Activated CD4-positive, CD25-positive, alpha-beta regulatory T cell (primary cell): ENCODE data around the gene METRNL.

Source experiments
- DNase-seq, 4 experiments: peaks; one replicate each; lab custom pipeline; 2025; lab: John Stamatoyannopoulos, UW

Gene METRNL

DNA sequence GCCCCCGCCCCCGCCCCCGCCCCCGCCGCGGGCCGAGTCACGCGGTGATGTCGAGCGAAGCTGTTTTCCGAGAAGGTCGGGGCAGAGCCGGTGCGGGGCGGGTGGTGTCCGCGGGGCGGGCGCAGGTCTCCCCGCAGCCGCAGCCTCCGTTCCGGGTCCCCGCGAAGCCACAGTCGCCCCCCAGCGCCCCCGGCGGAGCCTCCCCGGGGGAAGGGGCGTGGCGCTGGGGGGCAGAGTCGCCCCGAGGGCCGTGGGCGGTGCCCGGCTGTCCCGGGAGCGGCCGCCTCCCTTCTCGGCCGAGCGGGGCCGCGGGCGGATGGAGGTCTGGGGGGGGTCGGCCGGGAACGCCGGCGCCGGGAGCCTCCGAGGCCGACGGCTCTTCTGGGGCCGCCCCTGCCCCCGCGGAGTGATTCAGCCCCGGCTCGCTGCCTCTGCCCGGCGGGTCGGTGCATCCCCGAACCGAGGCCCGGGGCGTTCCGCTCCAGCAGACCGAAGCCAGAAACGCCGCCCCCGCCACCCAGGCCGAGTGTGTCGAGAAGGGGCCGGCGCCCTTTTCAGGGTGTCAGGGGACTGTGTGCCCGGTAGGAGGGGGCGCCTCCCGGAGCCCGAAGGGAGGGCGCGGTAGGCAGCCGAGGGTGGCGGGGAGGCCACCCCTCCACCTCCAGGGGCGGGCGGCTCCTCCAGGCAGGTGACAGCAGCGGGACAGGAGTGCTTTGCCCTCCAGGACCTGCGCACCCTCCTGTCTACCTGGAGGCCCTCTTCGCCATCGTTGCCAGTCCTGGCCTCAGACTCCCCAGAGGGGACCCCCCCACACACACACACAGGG, 1.7 kb downstream of the METRNL start:
- DNase-seq, result no peak

DNA sequence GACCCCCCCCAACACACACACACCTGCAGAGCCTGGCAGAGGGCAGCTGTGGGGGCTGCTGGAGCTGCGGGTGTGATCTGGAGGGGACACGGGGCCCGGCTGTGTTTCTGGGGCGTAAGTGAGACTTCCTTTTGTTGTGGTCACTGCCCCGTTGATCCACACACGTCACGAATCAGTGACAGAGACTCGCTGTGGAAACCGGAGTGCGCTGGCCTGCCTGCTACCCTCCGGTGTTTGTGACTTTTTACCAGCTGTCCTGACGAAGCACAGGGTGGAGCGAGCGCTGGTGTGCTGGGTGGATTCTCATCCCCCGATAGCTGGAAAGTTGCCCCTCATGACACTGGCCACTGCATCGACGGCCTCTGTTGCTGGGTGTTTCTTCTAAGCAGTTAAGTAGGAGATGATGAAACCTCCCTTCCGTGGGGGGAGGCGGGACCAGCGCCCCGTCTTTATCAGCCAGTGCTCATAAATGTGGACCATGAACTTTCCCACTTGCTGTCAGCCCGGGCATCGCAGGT, 2.3 kb downstream of the METRNL start:
- no peak for DNase-seq

DNA sequence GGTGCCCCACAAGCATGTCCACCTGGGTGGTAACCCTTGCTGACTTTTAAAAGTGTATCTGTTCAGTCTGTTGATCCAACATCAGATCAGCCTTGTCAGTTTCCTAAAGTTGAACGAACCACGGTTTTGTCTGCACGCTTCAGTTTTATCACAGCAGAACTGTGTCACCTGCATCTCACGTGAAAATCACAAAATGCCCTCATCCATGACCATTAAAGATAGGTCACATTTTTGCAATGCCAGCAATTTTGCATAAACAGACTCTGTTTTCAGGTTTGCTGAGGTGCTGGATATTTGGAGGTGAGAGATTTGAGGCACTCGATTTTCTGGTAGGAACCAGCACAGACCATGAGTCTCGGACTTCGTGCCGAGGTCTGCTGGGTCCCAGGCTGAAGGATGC, 3.0 kb downstream of the METRNL start:
- DNase-seq, result no peak

DNA sequence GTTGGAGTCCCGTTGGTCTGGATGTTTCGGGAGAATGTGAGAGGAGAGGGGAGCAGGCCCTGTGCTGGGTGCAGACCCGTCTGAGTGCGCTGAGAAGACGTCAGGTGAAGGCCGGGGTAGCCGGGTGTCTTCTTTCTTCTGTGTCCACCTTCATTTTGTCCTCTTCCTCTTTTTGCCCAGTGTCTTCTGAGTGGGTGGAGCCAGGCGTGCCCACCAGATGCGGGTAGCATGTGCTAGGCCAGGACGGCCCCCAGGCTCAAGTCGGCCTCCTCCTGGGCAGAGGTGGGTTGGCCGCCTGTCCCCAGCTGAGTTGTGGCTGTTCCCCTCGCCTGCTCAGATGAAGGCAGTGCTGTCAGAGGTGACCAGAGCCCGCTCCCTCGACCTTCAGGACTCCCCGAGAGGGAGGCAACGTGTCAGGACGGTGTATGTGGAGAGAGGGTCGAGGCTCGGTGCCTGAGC, 3.5 kb downstream of the METRNL start:
- no peak for DNase-seq

DNA sequence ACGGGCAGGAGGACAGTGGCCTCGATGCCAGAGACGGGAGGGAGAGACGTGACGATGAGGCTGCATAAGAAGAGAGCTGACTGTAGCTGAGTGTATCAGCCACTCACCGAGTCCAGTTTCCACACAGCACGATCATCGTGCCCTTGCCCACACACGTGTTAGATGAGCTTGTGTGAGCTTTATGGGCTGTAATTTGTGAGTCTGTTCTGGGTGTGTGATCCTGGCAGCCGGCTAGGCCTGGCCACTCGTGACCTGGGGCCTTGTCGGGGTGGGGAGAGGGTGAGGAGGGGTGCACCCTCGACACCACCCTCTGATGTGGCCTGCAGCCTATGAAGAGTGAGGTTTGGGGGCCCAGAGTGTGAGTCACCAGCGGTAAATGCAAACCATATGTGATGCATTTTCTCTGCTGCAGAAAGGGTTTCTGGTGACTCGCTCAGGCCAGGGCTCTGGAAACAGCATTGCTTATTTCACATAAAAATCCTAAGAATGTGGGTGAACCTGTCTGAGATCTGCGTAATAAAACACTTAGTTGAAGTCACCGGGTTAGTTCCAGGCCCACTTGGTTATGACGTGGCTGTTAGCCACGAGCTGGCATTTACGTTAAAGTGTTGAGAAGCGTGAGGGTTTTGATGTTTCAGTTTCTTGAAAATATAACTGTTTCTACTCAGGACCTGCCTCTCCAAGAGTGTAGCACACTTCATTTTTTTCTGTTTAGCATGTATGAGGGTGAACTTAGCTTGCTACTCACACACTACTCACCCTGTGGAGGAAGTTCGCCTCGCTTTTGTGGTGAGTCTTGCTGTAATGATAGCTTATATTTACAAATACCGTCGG, 4.2 kb downstream of the METRNL start:
- no peak for DNase-seq

DNA sequence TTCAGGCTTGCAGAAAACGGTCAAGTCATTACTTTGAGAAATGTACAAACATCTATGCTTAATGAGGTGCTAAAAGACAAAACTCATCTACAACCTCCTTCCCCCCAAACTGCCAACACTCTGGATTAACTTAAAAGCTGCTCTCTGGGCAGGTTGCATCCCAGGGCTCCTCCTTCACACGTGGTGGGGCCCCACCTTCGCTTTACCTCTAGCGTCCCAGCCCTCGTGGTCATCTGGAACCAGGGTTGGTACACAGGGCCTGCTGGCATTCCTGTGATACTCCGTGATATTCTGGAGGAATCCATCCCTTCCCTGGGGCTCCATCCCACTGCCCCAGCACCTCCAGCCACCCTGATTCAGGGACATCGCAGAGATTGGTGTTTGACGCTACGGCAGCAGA, 4.8 kb downstream of the METRNL start:
- no peak for DNase-seq

DNA sequence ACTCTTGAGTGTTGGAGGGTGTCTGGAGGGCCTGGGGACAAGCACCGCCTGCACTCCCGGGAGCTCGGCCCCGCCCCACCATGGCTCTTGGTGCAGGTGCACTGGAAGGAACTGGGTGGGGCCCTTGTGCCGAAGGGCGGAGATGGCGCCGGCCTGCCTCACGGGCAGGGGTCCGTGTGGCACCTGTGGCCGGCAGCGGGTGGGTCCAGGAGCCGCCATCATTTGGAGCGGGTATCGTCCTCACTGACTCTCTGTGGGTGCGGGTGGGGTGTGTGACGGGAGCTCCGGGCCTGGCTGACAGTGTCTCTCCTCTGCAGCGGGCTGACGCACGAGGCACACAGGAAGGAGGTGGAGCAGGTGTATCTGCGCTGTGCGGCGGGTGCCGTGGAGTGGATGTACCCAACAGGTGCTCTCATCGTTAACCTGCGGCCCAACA, 5.2 kb downstream of the METRNL start:
- no peak for DNase-seq

DNA sequence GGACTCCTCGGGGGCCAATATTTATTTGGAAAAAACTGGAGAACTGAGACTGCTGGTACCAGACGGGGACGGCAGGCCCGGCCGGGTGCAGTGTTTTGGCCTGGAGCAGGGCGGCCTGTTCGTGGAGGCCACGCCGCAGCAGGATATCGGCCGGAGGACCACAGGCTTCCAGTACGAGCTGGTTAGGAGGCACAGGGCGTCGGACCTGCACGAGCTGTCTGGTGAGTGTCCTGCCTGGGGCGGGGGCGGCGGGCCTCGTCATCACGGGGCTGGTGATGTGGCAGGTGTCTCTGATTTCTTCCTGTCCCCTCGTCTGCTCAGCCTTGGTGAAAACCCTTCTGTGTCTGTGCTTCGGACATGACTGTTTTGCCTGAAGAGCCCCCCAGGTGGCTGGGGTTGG, 5.7 kb downstream of the METRNL start:
- no peak for DNase-seq

DNA sequence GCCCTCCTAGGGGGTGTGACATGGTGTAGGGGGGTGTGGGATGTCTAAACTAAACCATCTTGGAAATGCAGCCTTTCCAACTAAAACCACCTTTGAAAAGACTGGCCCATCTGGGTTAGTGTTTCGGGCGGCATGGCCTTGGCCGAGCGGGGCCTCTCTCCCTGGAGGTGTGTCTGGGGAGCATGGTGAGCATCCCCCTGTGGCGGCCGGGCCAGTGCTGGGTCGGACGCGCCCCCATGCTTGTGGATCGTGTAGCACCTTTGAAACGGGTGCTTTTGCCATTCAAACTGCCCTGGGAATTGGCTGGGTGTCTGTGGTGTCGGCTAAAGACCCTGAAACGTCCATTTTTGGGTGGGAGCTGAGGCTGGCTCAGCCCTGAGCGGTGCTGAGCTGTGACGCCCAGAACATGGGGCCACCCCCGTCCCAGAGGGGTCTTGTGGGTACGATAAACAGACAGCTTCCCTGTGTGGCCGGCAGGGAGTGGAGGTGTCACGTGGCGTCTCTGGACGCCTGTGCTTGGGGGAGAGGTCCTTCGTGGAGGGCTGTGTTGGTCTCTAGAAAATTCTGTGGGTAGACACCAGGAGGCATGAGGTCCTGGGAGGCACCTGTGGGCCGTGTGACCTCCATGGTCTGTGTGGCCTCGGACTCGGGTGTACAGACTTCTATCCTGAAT, 6.3 kb downstream of the METRNL start:
- no peak for DNase-seq

DNA sequence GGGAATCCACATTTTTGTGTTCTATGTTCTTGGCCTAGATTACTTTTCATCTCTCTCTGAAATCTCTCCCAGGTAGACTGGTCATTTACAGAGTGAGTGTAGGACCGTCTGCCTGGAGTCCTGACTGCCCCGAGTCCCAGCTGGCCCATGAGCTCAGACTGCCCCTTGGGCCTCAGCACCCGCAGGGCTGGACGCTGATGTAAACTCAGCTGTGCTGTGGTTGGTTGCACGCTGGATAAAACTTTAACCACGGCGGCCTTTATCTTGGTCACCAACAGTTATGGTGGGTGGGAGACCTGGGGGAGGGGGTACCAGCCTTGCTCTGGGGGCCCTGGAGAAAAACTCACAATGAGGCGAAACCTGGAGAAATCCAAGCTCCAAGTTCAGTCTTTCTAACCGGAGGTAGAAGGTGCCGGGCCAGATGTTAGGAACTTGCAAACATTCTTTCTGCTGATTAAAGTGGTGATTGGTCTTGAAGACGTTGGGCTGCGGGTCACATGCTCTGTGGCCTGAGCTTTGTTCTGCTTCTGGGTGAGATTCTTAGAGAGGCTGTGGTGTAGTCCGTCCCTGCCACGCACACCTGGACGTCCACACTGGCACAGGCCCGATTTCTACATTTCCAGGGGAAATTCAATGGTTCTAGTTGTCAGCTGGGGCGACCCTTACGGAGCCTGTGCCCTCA, 6.9 kb downstream of the METRNL start:
- DNase-seq, result no peak

DNA sequence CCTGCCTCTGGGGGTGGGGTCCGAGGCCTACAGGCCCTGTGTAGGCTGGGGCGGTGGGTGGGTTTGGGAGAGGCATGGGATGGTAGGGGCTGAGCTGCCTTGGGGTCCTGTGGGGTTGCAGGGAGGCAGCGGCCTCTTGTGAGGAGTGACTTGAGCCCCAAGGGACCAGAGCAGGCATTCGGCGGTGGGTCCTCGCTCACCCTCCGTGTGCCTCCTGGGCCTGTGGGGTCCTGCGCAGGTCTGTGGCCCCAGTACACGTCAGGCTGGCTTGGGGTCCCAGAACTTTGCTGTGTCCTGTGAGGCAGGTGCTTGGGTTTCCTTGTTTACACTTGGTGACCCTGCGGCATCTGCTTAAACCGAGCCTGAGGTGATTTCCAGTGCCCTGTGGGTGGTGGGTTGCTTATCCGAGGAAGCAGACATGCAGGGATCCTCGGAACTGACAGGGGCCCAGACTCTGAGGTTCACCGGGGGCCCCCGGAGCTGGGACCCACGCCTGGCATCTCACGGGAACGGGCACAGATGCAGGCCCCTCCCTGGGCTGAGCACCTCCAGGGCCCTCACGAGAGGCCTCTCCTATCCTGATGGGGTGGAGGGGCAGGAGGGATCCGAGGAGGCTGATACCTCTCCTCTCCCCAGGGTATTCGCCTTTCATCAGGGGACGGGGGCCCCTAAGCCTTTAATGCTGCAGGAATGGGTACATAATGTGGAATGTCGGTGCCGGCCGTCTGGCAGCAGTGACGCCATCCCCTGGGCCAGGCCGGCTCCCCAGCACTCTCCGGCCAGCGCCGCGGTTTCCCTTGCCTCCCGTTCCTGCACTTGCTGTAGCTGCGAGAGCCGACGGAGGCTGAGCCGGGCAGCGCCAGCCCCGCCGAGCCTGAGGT, 7.7 kb downstream of the METRNL start:
- DNase-seq, result no peak

DNA sequence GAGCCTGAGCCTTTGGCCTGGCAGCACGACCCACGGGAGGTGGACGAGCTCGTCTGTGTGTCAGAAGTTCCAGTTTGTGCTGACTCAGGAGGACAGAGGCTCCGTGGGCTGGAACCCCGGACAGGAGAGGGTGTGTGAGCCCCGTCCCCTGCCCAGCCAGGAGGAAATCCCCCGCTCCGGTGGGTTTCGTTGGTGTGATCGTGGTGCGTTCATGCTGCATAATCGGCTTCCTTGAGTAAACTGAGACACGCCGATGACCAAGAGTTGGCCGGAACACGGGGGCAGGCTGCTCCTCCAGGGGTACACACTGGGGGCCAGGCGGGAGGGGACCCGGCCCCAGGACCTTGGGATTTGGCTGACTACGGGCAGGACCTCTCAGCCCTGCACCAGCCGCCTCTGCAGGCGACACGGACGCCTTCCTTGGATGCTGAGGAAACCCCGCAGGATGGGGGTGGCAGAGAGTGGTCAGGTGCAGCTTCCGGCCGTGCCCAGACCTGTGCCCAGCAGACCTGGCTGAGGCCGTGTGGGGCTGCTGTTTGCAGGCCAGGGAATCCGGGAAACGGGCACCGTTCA, 8.5 kb downstream of the METRNL start:
- DNase-seq, result no peak

DNA sequence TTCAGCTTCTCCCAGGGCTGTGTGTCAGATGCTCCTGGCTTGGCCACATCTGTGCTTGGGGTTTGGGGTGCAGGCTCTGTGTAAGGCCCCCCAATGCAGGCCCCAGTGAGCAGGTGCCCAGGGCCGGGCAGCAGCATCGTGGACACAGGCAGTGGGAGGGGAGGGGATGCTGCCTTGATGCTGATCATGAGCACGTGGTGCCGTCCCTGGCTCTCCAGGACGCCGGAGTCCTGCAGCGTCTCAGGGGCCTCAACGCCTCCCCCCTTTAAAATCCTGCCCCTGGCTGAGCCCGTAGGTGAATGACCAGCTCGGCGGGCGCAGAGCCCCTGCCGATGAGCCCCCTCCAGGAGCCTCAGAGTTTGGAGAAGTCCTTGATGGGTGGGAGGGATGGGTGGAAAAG, 9.0 kb downstream of the METRNL start:
- no peak for DNase-seq

DNA sequence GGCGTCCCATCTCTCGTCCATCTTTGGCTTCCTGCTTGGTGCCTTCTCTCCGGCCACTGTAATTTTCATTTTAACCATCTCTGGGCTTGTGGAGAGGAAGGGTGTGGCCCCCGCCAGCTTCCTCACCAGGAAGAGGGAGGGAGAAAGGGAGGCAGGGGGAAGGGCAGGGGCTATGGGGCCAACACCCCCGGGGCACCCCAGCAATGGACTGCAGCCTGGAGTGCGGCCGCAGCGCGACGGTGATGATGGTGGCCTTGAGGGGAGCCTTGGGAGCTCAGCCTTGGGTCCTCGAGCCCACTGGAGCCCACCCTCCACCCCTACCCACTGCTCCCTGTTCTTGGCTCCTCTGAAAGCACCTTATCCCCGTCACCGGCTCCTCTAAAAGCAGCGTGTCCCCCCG, 9.5 kb downstream of the METRNL start:
- DNase-seq, result no peak

DNA sequence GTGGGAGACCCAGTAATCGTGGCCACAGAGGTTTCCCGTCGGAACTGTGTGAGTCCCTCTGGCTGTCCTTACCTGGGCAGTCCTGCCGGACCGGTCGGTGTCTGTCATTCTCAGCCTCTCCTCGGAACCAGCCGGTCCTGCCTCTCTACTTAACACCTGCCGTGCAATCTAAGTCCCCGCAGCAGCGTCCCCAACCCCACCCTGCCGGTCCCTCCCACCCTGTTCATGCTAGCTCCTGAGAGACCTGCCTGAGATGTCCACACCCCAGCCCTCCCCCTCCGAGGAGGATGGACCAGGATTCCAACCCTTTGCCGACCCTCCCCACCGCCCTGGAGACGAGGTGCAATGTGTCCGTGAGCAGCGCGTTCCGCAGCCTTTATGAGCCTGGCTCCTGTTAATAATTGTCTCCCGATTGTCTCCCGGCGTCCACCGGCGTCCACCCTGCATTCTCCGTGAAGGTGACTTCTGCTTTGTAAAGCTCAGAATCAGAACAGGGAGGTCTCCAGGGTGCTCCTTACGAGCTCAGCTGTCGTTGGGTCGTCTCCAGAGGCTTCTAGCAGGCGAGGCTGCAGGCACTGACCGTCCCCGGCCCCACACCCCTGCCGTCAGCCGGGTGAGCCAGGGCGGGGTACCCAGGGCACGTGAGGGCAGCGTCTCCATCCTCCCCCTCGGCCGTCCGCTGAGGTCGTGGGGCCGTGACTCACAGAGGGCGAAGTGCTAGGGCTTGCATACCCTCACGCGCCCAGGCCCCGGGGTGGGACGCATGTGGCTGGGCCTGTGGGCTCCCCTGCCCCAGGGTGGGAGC, 10.1 kb downstream of the METRNL start:
- no peak for DNase-seq

DNA sequence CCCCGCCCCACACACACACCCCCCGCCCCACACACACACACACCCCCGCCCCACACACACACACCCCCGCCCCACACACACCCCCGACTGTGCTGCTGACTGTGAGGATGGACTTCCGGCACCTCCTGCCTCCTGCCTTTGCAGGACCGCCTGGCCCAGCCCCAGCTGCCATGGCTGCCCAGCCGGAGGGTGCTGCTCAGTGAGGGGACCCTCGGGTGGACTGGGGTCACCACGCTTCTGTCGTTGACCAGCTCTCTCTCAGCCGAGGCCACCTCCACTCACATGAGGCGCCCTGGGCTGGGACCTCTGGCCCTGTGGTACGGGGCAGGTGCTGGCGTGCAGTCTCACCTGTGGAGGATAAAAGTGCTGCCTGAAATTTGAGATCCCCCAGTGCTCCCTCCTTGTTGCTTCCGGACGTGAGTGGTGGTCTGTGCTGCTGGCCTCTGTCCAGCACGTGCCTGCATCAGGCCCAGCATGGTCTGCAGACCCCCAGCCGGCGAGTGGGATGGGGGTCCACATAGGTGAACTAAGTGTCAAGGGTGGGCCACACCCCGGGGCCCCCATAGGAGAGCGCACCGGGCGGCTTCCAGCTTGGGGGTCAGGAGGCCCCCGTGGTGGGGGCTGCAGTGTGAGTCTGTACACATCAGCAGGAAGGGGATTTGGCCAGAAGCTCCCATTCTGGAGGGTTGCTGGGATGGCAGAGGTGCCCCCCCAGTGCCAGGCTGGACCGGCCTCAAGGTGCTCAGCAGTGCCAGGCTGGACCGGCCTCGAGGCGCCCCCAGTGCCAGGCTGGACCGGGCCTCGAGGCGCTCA, 11.2 kb downstream of the METRNL start:
- DNase-seq, result no peak

DNA sequence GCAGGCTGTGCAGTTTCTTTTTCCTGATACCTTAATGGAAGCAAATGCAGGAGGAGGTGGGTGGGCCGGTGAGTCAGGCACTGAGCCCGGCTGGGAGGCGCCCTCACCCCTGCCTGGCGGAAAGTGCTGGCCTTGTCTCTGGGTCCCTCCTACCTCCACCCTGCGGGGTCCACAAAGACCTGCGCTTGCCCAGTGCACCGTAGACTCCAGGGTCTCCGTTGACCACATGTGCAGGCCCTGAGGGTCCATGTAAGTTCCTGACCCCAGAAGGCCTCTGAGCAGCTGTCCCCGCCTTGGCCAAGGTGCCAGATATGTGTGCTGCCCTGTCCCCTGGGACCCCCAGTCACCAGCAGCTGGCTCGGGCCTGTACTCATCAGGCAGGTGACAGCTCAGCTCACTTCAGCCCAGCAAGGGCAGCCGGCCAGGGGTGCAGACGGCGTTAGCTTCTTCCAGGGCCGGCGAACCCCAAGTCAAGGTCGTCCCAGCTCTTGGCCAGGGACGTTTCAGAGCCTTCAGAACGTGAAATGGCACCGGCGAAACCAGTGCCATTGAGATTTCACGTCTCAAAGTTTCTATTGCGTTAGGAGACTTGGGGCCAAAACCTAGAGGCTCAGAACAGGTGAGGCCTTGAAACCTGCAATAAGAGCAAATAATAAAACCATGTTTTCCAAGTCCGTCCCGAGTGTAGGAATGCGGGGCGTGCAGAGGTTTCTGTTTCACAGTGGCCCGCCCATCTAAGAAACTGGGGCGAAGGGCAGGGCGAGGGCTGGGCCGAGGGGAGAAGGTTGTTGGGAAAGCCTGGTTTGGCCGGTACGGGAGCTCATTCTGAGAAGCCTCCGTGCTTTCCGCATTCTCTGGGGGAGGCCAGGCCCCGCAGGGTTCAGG, 12.1 kb downstream of the METRNL start:
- DNase-seq, result no peak

DNA sequence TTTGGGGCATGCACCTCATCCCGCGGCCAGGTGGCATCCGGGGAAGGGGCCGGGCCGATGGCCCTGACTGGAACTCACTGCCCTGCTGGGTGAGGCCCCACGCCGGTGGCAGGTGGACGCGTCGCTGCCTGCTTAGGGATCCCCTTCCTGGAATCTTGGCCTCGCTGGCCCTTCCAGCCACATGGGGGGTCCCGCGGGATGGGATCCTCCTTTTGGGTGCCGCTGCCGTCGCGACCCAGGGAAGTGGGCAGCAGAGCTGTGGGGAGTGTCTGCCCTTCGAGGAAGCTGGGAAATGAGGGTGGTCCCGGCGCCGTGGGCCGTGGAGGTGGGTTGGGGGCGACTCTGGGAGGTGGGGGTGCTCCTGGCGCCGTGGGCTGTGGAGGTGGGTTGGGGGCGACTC, 12.8 kb downstream of the METRNL start:
- no peak for DNase-seq
